Right lobe of liver (tissue), 4 donors: Measurements from ENCODE around the gene SGSM2.

Source experiments
- POLR2A ChIP-seq: fragments of 450-650 bp; IDR thresholded peaks from one replicate; pipeline ENCODE4 v1.6.1; 2017; ENCODE audit warnings: antibody characterized with exemption, mild to moderate bottlenecking
- TF ChIP-seq, protein P1 (sequence below), 4 donors: fragments of 200-600 bp in 3 of 4; fragments of 450-650 bp in 1 of 4; IDR thresholded peaks; one replicate each; pipeline versions ENCODE4 v1.5.1 to v1.8.0; 2016 to 2022; ENCODE audit warnings: antibody characterized with exemption in 4 of 4, mild to moderate bottlenecking in 2 of 4
- donor health status: DM: no; HTN: no; CAD: no.
- donor health status: DM: no; HTN: no; CAD: no.
- donor health status: DM: no; HTN: yes; CAD: no.

GRCh38 chr17:2383628-2384167 lies 46.4 kb downstream of the SGSM2 start:
- TF ChIP-seq, protein P1, sequence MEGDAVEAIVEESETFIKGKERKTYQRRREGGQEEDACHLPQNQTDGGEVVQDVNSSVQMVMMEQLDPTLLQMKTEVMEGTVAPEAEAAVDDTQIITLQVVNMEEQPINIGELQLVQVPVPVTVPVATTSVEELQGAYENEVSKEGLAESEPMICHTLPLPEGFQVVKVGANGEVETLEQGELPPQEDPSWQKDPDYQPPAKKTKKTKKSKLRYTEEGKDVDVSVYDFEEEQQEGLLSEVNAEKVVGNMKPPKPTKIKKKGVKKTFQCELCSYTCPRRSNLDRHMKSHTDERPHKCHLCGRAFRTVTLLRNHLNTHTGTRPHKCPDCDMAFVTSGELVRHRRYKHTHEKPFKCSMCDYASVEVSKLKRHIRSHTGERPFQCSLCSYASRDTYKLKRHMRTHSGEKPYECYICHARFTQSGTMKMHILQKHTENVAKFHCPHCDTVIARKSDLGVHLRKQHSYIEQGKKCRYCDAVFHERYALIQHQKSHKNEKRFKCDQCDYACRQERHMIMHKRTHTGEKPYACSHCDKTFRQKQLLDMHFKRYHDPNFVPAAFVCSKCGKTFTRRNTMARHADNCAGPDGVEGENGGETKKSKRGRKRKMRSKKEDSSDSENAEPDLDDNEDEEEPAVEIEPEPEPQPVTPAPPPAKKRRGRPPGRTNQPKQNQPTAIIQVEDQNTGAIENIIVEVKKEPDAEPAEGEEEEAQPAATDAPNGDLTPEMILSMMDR (IDR thresholded peaks at IDR 0.05) = no peak
- TF ChIP-seq POLR2A = no peak
